Sciatic nerve (tissue), 2 donors: ENCODE measurements around the gene LRIG2. TPM values are rescaled to one million over a fixed set of nuclear protein-coding genes. Genes with fewer than 3 reads are reported as not detected.
A peak's percentile ranks its signal among the peaks of the same experiment; 100 is the strongest.
"Not testable (repeated sequence)": the region's sequence is repeated elsewhere in the genome, so short reads cannot be mapped to it uniquely, and the experiment has no call there.

Experiments
- ATAC-seq: fragments of 200-7000 bp; cut with Tn5 transposase; one replicate; pipeline ENCODE4 v1.9.1; 2020; ENCODE audit warnings: mild to moderate bottlenecking, moderate library complexity
- DNase-seq: peaks from one replicate; pipeline ENCODE4 v3.0.0-alpha.2; 2020; ENCODE audit warnings: low spot score
- intact Hi-C: fragments of 100-400 bp; cut with DNase I; formaldehyde crosslinking; loops from one replicate; pipeline ENCODE4 v1.14.2; 2022
- total RNA-seq: library from RNA; stranded (reverse); fragmentation: NEBNext Ultra II Directional; extraction: Animal tissue kit (Norgen Biotek cat#: 25700); gene quantifications from one replicate; pipeline ENCODE4 v1.2.1, GENCODE V29; 2021
- donor health status: DM: no; HTN: no; CAD: no.
- donor health status: DM: no; HTN: no; CAD: no.

The LRIG2 gene
- total RNA-seq, 1 donor from 2014 or later: 24.6 TPM

- DNase-seq: no peak
- peak; percentile 60 for ATAC-seq
- intact Hi-C loops: no loop called here
Observed at GRCh38 chr1:113057006-113057405, 16.0 kb upstream of the LRIG2 start.

GRCh38 chr1:113058941-113059706 lies 13.9 kb upstream of the LRIG2 start:
- ATAC-seq (no peak), DNase-seq (no peak)
- intact Hi-C loops: no loop called here

- ATAC-seq, intact Hi-C loops, DNase-seq: not testable (repeated sequence)
Observed at GRCh38 chr1:113063456-113063855, 9.5 kb upstream of the LRIG2 start.

GRCh38 chr1:113072141-113072756 lies 749 bp upstream of the LRIG2 start:
- DNase-seq (no peak), ATAC-seq (no peak)
- intact Hi-C loops: no loop called here

GRCh38 chr1:113073479-113073950 lies 517 bp downstream of the LRIG2 start:
- ATAC-seq: peak; percentile 71
- no peak for DNase-seq
- intact Hi-C loops: no loop called here

- ATAC-seq (no peak), DNase-seq (no peak)
- intact Hi-C loops: no loop called here
Observed at GRCh38 chr1:113074237-113074636, 1.2 kb downstream of the LRIG2 start.

GRCh38 chr1:113077978-113078377 lies 5.0 kb downstream of the LRIG2 start:
- intact Hi-C loops, DNase-seq, ATAC-seq: not testable (repeated sequence)

- ATAC-seq (no peak), DNase-seq (no peak)
- intact Hi-C loops: no loop called here
Observed at GRCh38 chr1:113086541-113086940, 13.5 kb downstream of the LRIG2 start.

GRCh38 chr1:113088972-113089371 lies 16.0 kb downstream of the LRIG2 start:
- intact Hi-C loops: no loop called here
- ATAC-seq: no peak
- DNase-seq: no peak

GRCh38 chr1:113090051-113090450 lies 17.1 kb downstream of the LRIG2 start:
- ATAC-seq (no peak), DNase-seq (no peak)
- intact Hi-C loops: no loop called here

GRCh38 chr1:113091988-113092594 lies 19.1 kb downstream of the LRIG2 start:
- intact Hi-C loops: no loop called here
- no peak for DNase-seq

GRCh38 chr1:113094506-113094905 lies 21.5 kb downstream of the LRIG2 start:
- intact Hi-C loops: no loop called here
- DNase-seq (no peak), ATAC-seq (no peak)

More at GRCh38 chr1:113091988-113092594, 19.1 kb downstream of the LRIG2 start:
- no peak for ATAC-seq

GRCh38 chr1:113095790-113096455 lies 22.9 kb downstream of the LRIG2 start:
- ATAC-seq: no peak
- intact Hi-C loops: no loop called here
- no peak for DNase-seq

GRCh38 chr1:113096493-113096892 lies 23.5 kb downstream of the LRIG2 start:
- DNase-seq (no peak), ATAC-seq (no peak)
- intact Hi-C loops: no loop called here

- no peak for ATAC-seq
- DNase-seq: no peak
- intact Hi-C loops: no loop called here
Observed at GRCh38 chr1:113101588-113101987, 28.6 kb downstream of the LRIG2 start.

GRCh38 chr1:113103048-113103447 lies 30.1 kb downstream of the LRIG2 start:
- no peak for ATAC-seq
- intact Hi-C loops: no loop called here
- DNase-seq: no peak

GRCh38 chr1:113103977-113104376 lies 31.0 kb downstream of the LRIG2 start:
- ATAC-seq: no peak
- DNase-seq: no peak
- intact Hi-C loops: no loop called here

GRCh38 chr1:113106910-113107309 lies 33.9 kb downstream of the LRIG2 start:
- DNase-seq: no peak
- intact Hi-C loops: no loop called here
- ATAC-seq: no peak

- DNase-seq: no peak
- peak; percentile 90 for ATAC-seq
Observed at GRCh38 chr1:113109908-113110554, 37.0 kb downstream of the LRIG2 start.

More at GRCh38 chr1:113109908-113110554, 37.0 kb downstream of the LRIG2 start:
- intact Hi-C loops: no loop called here
